OCI-LY3 (cell line): ENCODE measurements around the gene ZBTB18.

Source experiments
- H2AFZ ChIP-seq: fragments of 200-600, 300-600 bp; shearing (Covaris generic); 2 replicates; pipeline ENCODE4 v1.6.0; 2014; ENCODE audit warnings: antibody characterized with exemption, low read depth, low read length
- H3K27ac ChIP-seq: fragments of 200-600, 300-600 bp; sonication (generic); 2 replicates; pipeline ENCODE4 v1.5.1; 2014; ENCODE audit warnings: mild to moderate bottlenecking, low read length, moderate library complexity, mixed read lengths
- H3K27me3 ChIP-seq: fragments of 200-600, 300-600 bp; sonication (generic); 2 replicates; pipeline ENCODE4 v1.6.1; 2014; ENCODE audit warnings: low read depth, low read length, mixed read lengths
- H3K36me3 ChIP-seq: fragments of 200-600, 300-600 bp; sonication (generic); replicated peaks from 2 replicates; pipeline ENCODE3; 2014; ENCODE audit warnings: low read depth, low read length, mixed read lengths
- H3K4me1 ChIP-seq: fragments of 300-600, 200-600 bp; sonication (generic); 2 replicates; pipeline ENCODE4 v1.6.1; 2014; ENCODE audit warnings: low read length, mixed read lengths
- H3K4me2 ChIP-seq: fragments of 200-600, 300-600 bp; sonication (generic); 2 replicates; pipeline ENCODE4 v1.6.1; 2014; ENCODE audit warnings: low read length, mixed read lengths
- H3K4me3 ChIP-seq: fragments of 300-600, 200-600 bp; sonication (generic); 2 replicates; pipeline ENCODE4 v1.5.1; 2014; ENCODE audit warnings: antibody characterized with exemption, mild to moderate bottlenecking, low read length, moderate library complexity
- H3K79me2 ChIP-seq: fragments of 300-600, 200-600 bp; shearing (Covaris generic); 2 replicates; pipeline ENCODE4 v1.6.1; 2014; ENCODE audit warnings: mild to moderate bottlenecking, low read length, mixed read lengths
- H3K9ac ChIP-seq: fragments of 300-600, 200-600 bp; shearing (Covaris generic); 2 replicates; pipeline ENCODE4 v1.6.0; 2014; ENCODE audit warnings: mild to moderate bottlenecking, low read length, moderate library complexity
- H3K9me3 ChIP-seq: fragments of 200-600, 300-600 bp; shearing (Covaris generic); 2 replicates; pipeline ENCODE4 v1.6.1; 2014; ENCODE audit warnings: low read length, mixed read lengths; ENCODE audit not compliant: insufficient read depth
- H4K20me1 ChIP-seq: fragments of 200-600, 300-600 bp; sonication (generic); 2 replicates; pipeline ENCODE4 v1.6.1; 2016; ENCODE audit warnings: low read length, mixed read lengths; ENCODE audit not compliant: insufficient read depth
- EZH2phosphoT487 ChIP-seq: fragments of 200-600 bp; shearing (Covaris generic); IDR thresholded peaks from 2 replicates; pipeline ENCODE4 v1.6.1; 2018; ENCODE audit warnings: antibody characterized with exemption, mixed run types, low read depth
- TF ChIP-seq, protein P1 (sequence below): fragments of 200-600, 300-600 bp; sonication (generic); IDR thresholded peaks from 2 replicates; pipeline ENCODE4 v1.5.1; 2014; ENCODE audit warnings: antibody characterized with exemption, low read length, low read depth

The ZBTB18 gene

DNA sequence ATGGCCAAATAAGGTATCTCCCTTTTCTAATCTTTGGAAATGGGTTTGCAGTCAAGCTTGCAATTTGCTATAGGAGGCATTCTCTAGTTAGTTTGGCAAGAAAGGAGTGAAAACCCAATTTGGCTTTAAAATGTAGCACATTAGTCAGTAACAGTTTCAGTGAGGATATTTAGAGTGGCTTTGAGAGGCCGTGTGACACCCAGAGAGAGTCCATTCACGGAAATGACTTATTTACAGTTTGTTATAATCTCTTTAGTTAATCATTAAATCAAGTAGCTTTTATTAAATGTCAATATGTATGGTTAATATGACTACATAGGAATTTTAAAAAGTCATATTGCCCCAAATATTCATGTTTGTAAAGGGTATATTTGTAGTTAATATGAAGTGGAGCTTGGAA, 9.6 kb downstream of the ZBTB18 start:
- H3K4me3 ChIP-seq, result no peak overlapping the region
- H3K27me3 ChIP-seq, result peaks cover 8% of the 10 kb centered on the region
- H3K36me3 ChIP-seq, result peaks cover 9% of the 10 kb centered on the region
- H2AFZ ChIP-seq, result no peak overlapping the region
- H3K4me1 ChIP-seq, result peaks cover 29% of the 10 kb centered on the region
- peaks cover 8% of the 10 kb centered on the region; the same call in 1 of the 2 replicates for H4K20me1 ChIP-seq
- no peaks in the 10 kb centered on the region for H3K79me2 ChIP-seq
- no peak overlapping the region for H3K27ac ChIP-seq
- no peak overlapping the region for H3K9ac ChIP-seq
- H3K9me3 ChIP-seq, result no peaks in the 10 kb centered on the region
- TF ChIP-seq, protein P1, sequence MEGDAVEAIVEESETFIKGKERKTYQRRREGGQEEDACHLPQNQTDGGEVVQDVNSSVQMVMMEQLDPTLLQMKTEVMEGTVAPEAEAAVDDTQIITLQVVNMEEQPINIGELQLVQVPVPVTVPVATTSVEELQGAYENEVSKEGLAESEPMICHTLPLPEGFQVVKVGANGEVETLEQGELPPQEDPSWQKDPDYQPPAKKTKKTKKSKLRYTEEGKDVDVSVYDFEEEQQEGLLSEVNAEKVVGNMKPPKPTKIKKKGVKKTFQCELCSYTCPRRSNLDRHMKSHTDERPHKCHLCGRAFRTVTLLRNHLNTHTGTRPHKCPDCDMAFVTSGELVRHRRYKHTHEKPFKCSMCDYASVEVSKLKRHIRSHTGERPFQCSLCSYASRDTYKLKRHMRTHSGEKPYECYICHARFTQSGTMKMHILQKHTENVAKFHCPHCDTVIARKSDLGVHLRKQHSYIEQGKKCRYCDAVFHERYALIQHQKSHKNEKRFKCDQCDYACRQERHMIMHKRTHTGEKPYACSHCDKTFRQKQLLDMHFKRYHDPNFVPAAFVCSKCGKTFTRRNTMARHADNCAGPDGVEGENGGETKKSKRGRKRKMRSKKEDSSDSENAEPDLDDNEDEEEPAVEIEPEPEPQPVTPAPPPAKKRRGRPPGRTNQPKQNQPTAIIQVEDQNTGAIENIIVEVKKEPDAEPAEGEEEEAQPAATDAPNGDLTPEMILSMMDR, result no peak
- H3K4me2 ChIP-seq, result no peak overlapping the region

DNA sequence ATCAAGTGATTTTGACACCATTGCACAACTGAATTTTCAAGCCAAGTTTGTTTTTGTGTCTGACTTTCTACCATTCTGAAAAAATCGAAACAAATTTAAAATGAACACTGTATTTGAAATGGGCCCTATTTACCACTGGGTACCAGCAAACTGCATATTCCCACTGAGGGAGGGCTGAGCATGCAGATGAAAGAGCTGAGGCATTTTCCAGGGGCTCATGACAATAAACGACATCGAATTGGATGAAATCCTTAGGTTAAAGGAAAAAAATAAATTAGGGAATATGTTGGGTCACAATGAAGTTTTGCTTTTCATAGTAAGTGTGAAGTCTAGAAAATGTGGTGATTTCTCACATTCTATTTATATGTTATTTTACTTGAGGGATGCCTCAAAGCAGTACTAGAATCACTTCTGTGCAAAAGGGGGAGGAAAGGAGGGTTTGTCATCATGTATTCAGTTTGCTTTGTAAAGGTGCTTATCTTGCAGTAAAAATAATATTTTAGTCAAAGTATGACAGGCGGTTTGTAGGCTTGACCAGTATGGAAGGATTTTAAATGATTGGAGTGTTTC, 11.2 kb downstream of the ZBTB18 start:
- H3K9ac ChIP-seq, result no peak overlapping the region
- no peaks in the 10 kb centered on the region for H3K79me2 ChIP-seq
- peaks cover 3% of the 10 kb centered on the region for H3K36me3 ChIP-seq
- peaks cover 38% of the 10 kb centered on the region for H3K4me1 ChIP-seq
- H3K27me3 ChIP-seq, result peaks cover 20% of the 10 kb centered on the region
- H3K27ac ChIP-seq, result no peak overlapping the region
- H4K20me1 ChIP-seq, result peaks cover 8% of the 10 kb centered on the region; the same call in 1 of the 2 replicates
- H3K4me2 ChIP-seq, result no peak overlapping the region
- no peaks in the 10 kb centered on the region for H3K9me3 ChIP-seq
- TF ChIP-seq EZH2phosphoT487, result no peak
- TF ChIP-seq, protein P1, result no peak
- H3K4me3 ChIP-seq, result no peak overlapping the region
- no peak overlapping the region for H2AFZ ChIP-seq

DNA sequence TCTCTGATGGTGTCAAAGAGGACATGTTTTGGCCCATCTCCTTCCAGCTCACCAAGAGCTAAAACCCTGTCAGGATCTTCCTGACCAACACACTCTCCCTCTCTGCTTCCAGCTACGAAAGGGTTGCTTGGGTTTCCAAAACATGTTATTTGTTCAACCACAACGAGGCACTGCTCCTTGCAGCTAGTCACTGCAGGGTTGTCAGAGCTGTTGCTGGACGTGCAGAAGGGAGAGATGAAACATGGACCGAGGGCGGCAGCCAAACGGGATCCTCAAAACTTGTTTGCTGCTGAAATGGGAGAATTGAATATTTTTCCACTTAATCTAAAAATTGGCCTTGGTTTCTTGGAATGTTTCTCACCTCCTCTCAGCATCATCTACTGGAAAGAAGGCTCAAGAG, 12.4 kb downstream of the ZBTB18 start:
- H3K9me3 ChIP-seq, result no peaks in the 10 kb centered on the region
- peaks cover 25% of the 10 kb centered on the region for H3K27me3 ChIP-seq
- no peak overlapping the region for H3K27ac ChIP-seq
- no peaks in the 10 kb centered on the region for H3K36me3 ChIP-seq
- no peaks in the 10 kb centered on the region for H4K20me1 ChIP-seq
- no peak overlapping the region for H3K4me3 ChIP-seq
- H3K9ac ChIP-seq, result no peak overlapping the region
- H2AFZ ChIP-seq, result no peak overlapping the region
- no peak overlapping the region for H3K4me2 ChIP-seq
- TF ChIP-seq, protein P1, result no peak
- TF ChIP-seq EZH2phosphoT487, result no peak
- H3K4me1 ChIP-seq, result peaks cover 40% of the 10 kb centered on the region
- no peaks in the 10 kb centered on the region for H3K79me2 ChIP-seq

DNA sequence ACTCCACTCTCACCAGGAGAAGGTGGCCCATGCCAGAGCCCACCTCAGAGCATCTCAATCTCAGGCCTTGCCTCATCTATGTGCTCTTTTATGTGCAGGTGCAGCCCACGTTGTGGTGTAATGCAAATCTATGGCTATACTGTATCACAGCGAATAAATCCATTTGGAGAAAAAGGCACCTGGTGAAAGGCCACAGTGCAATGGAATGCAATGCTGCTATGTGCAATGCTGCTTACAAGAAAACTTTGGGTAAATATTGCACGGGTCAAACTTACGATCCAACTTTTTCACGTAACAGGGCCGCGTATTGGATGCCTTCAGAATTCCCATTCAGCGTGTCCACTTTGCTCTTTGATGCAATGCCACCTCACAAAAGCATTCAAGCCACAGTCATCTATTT, 13.5 kb downstream of the ZBTB18 start:
- H3K27ac ChIP-seq, result no peak overlapping the region
- no peaks in the 10 kb centered on the region for H3K36me3 ChIP-seq
- H3K27me3 ChIP-seq, result peaks cover 33% of the 10 kb centered on the region
- H3K9ac ChIP-seq, result no peak overlapping the region
- H3K4me2 ChIP-seq, result no peak overlapping the region
- TF ChIP-seq, protein P1, result no peak
- H2AFZ ChIP-seq, result no peak overlapping the region
- H3K79me2 ChIP-seq, result no peaks in the 10 kb centered on the region
- no peaks in the 10 kb centered on the region for H3K9me3 ChIP-seq
- no peaks in the 10 kb centered on the region for H4K20me1 ChIP-seq
- peaks cover 34% of the 10 kb centered on the region for H3K4me1 ChIP-seq
- no peak overlapping the region for H3K4me3 ChIP-seq
